ENCODE data around the gene TXLNA. TPM values are rescaled to one million over a fixed set of nuclear protein-coding genes. Genes with fewer than 3 reads are reported as not detected.
"Not testable (repeated sequence)": the region's sequence is repeated elsewhere in the genome, so short reads cannot be mapped to it uniquely, and the experiment has no call there.

The TXLNA gene
- total and polyA plus RNA-seq, 12 donors: 7.5 to 28.9 (median 16.0) TPM

DNA sequence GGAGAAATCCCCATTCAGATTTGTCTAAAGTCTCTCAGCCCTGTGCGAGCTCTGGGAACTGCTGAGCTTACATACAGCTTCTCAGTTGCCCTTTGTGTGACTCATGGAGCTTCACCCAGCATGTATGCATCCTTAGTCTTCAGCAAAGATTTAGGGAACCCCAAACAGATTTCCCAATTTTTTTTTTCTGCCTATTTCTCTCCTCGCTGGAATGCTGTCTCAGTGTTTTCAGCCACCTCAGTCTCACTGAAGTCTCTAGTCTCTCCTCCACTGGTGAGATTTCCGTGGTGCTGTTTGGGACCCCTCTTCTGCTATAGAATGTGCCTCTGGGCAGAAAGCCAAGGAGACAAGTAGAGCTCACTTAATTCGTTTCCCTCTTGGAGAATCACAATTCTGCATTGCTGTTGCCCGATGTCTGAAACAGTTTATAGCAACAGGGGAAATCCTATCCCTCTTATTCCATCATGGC, 28.1 kb upstream of the TXLNA start:
- WGBS, 2 donors: 26 to 39% methylated on average over 5 of the region's 5 CpGs
- intact Hi-C loops (cut with DNase I): no loop called here
- H3K27me3 ChIP-seq: no peaks in the 10 kb centered on the region
- H3K9me3 ChIP-seq: peaks cover 0 to 32% (median 7%) of the 10 kb centered on the region in 11 donors
- ATAC-seq: peak in 7 of 8 donors; percentile 27 to 60 (median 43)
- H3K4me3 ChIP-seq: no peak overlapping the region
- TF ChIP-seq, protein P1, sequence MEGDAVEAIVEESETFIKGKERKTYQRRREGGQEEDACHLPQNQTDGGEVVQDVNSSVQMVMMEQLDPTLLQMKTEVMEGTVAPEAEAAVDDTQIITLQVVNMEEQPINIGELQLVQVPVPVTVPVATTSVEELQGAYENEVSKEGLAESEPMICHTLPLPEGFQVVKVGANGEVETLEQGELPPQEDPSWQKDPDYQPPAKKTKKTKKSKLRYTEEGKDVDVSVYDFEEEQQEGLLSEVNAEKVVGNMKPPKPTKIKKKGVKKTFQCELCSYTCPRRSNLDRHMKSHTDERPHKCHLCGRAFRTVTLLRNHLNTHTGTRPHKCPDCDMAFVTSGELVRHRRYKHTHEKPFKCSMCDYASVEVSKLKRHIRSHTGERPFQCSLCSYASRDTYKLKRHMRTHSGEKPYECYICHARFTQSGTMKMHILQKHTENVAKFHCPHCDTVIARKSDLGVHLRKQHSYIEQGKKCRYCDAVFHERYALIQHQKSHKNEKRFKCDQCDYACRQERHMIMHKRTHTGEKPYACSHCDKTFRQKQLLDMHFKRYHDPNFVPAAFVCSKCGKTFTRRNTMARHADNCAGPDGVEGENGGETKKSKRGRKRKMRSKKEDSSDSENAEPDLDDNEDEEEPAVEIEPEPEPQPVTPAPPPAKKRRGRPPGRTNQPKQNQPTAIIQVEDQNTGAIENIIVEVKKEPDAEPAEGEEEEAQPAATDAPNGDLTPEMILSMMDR (IDR thresholded peaks at IDR 0.05): no peak
- no peak for DNase-seq
- H3K36me3 ChIP-seq: peaks cover 0 to 48% (median 7%) of the 10 kb centered on the region in 9 donors
- peak overlapping the region in 1 of 10 donors; percentile 34 for H3K27ac ChIP-seq
- H3K4me1 ChIP-seq: peaks cover 0 to 23% (median 13%) of the 10 kb centered on the region in 9 donors

DNA sequence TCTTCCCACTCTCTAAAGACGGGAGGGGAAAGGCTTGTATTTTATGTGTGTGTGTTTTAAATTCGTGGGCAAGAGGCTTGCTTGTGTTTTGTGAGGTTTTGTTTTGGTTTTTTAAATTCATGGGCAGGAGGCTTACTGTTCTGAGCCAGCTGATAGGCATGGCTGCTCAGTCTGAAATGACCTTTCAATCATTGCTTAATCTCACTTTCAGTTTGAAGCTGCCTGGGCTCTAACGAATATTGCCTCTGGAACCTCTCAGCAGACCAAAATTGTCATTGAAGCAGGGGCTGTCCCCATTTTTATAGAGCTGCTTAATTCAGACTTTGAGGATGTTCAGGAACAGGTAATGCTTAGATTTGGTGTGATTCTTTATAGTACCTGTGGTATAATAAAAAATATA, 20.3 kb upstream of the TXLNA start:
- H3K4me1 ChIP-seq: peaks cover 0 to 5% (median 0%) of the 10 kb centered on the region in 9 donors
- 70 to 74% methylated on average over 3 of the region's 3 CpGs for WGBS, 2 donors
- intact Hi-C loops (cut with DNase I): no loop called here
- TF ChIP-seq, protein P1 (IDR thresholded peaks at IDR 0.05): no peak
- no peaks in the 10 kb centered on the region for H3K27me3 ChIP-seq
- no peak for ATAC-seq
- H3K9me3 ChIP-seq: no peaks in the 10 kb centered on the region
- DNase-seq: no peak
- peaks cover 0 to 98% (median 75%) of the 10 kb centered on the region in 9 donors for H3K36me3 ChIP-seq
- H3K4me3 ChIP-seq: no peak overlapping the region
- no peak overlapping the region for H3K27ac ChIP-seq

DNA sequence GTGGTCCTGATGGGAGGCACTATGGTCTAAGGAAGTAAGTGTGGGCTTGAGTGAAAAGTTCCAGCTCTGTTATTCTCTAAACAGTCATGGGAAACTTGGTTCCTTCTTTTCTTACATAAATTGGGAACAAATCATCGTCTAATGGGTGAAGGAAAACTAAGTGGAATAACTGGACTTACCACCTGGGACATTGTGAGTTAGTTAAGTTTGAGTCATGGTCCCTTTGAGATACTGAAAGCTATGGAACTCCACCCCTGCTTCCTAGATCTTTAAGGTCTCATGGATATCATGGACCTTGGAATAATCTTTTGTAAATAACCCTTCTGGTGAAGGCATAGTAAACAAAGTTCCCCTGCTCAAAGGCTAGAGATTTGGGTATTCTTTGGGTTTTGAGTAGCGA, 16.1 kb upstream of the TXLNA start:
- H3K4me1 ChIP-seq: no peaks in the 10 kb centered on the region
- ATAC-seq: no peak
- 97 to 100% methylated on average over 2 of the region's 2 CpGs for WGBS, 2 donors
- no peaks in the 10 kb centered on the region for H3K9me3 ChIP-seq
- no peaks in the 10 kb centered on the region for H3K27me3 ChIP-seq
- H3K27ac ChIP-seq: no peak overlapping the region
- intact Hi-C loops (cut with DNase I): no loop called here
- DNase-seq: no peak
- H3K4me3 ChIP-seq: no peak overlapping the region
- peaks cover 0 to 100% (median 77%) of the 10 kb centered on the region in 9 donors for H3K36me3 ChIP-seq
- TF ChIP-seq, protein P1 (IDR thresholded peaks at IDR 0.05): no peak

DNA sequence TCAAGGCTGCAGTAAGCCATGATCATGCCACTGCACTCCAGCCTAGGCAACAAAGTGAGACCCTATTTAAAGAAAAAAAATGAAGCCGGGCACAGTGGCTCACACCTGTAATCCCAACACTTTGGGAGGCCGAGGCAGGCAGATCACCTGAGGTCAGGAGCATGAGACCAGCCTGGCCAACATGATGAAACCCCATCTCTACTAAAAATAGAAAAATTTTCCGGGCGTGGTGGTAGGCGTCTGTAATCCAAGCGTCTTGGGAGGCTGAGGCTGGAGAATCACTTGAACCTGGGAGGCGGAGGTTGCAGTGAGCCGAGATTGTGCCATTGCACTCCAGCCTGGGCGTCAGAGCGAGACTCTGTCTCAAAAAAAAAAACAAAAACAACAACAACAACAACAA, 13.8 kb upstream of the TXLNA start:
- H3K4me3 ChIP-seq; intact Hi-C loops (cut with DNase I); H3K27ac ChIP-seq; H3K27me3 ChIP-seq; H3K9me3 ChIP-seq; DNase-seq; H3K4me1 ChIP-seq; ATAC-seq: not testable (repeated sequence)
- H3K36me3 ChIP-seq: peaks cover 0 to 100% (median 77%) of the 10 kb centered on the region in 9 donors
- 79 to 82% methylated on average over 10 of the region's 10 CpGs for WGBS, 2 donors

DNA sequence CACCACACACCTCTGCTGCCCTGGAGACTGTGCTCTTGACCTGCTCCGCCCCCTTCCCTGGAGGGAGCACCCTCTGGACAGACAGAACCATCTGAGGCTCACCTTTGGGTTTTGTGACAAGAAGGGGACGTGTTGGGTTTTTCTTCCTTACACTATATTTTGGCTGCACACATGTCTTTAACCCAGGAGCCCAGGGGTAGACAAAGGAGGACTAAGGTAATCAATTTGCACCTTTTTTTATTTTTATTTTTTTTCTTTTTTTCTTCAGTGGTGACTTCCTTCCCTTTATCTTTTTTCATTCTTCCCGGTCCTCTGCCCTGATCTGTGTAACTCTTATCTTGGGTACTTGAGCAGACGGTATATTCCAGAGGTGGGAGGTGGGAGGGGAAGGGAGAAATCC, 8.5 kb upstream of the TXLNA start:
- 59 to 69% methylated on average over 4 of the region's 4 CpGs for WGBS, 2 donors
- DNase-seq: no peak
- TF ChIP-seq, protein P1 (IDR thresholded peaks at IDR 0.05): no peak
- no peak for ATAC-seq
- H3K36me3 ChIP-seq: peaks cover 0 to 93% (median 56%) of the 10 kb centered on the region in 9 donors
- H3K4me3 ChIP-seq: no peak overlapping the region
- no peak overlapping the region for H3K27ac ChIP-seq
- H3K9me3 ChIP-seq: no peaks in the 10 kb centered on the region
- intact Hi-C loops (cut with DNase I): loop anchor here in 1 of 10 donors (10.0 kb wide), 1 partner anchor 56 kb away; no protein-coding TSS in a partner anchor
- no peaks in the 10 kb centered on the region for H3K27me3 ChIP-seq
- peaks cover 0 to 8% (median 0%) of the 10 kb centered on the region in 9 donors for H3K4me1 ChIP-seq
